IPS DF 4.7 (cell line): ENCODE measurements around the gene SLX1A.
"Not testable (repeated sequence)": the region's sequence is repeated elsewhere in the genome, so short reads cannot be mapped to it uniquely, and the experiment has no call there.

ENCODE experiments used
- DNase-seq: peaks from one replicate; pipeline ENCODE4 v3.0.0-alpha.2; 2013; ENCODE audit warnings: low spot score; ENCODE audit errors: extremely low read depth

Gene SLX1A

DNA sequence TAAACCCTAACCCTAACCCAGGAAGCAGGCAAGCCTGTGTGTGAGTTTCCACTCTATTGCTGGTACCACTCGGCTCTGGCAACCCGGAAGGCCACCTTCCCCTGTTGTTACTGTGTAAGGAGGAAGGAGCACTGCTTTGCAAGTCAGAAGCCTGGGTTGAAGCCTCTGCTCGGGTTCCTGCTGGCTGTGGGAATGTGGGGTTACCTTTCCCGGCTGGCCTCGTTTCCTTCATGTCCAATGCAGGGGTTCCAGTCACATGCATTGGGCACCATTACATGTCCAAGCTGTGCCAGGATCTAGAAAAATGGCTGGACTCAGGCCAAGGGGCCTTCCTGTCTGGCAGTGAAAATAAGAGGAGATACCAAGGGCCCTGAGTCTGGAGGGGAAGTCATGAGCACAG is 23.4 kb downstream of the SLX1A start:
- DNase-seq, result not testable (repeated sequence)
